ENCODE results near the gene SACS.

DNA sequence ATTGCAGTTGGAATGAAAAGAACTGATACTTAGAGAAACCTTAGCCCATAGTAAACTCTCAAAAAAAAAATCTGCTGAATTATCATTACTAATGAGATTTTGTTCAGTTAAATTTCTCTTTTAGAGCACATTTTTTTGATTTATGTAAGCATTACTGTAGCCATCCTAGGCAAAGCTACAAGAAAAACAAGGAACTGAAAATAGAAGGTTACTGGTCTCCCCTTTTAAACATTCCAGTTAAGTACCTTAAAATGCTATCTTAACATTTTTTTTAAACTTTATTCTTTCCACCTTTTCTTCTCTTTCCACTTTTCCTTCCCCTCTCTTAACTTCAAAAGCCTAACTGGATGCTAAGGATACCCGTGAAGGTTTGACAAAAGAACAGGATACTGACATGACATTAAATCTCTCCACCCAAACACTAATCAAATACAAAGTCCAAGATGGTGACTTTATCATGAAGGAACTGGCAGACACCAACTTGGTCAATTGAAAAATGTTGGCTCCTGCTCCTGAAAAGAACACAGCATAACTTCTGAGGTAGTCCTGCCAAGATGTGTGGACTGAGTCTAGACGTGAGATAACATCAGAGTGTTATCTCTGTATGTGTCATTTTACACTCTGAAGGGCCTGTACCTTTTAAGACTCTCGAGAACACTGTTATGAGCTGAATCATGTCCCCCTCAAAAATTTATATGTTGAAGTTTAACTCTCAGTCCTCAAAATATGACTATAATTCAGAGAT lies 29.5 kb upstream of the SACS start:
- TF ChIP-seq, protein P1, sequence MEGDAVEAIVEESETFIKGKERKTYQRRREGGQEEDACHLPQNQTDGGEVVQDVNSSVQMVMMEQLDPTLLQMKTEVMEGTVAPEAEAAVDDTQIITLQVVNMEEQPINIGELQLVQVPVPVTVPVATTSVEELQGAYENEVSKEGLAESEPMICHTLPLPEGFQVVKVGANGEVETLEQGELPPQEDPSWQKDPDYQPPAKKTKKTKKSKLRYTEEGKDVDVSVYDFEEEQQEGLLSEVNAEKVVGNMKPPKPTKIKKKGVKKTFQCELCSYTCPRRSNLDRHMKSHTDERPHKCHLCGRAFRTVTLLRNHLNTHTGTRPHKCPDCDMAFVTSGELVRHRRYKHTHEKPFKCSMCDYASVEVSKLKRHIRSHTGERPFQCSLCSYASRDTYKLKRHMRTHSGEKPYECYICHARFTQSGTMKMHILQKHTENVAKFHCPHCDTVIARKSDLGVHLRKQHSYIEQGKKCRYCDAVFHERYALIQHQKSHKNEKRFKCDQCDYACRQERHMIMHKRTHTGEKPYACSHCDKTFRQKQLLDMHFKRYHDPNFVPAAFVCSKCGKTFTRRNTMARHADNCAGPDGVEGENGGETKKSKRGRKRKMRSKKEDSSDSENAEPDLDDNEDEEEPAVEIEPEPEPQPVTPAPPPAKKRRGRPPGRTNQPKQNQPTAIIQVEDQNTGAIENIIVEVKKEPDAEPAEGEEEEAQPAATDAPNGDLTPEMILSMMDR (IDR thresholded peaks at IDR 0.05 in 2 of 3, conservative IDR thresholded peaks at IDR 0.05 in 1 of 3; ENCODE audit: borderline replicate concordance in 1 of 3, insufficient read depth in 1 of 3, low read depth in 2 of 3, low read length in 2 of 3), result no peak
- TF ChIP-seq EZH2 (IDR thresholded peaks at IDR 0.05), result no peak
